ENCODE data around the gene AMBN. TPM values are rescaled to one million over a fixed set of nuclear protein-coding genes. Genes with fewer than 3 reads are reported as not detected.

Gene AMBN
- total RNA-seq, 2 experiments from 2014 or later, result not detected

Other genes with a start within 250 kb of the AMBN start
- not detected for gene SMR3A, start 231.5 kb upstream of the AMBN start, total RNA-seq
- gene SMR3B, start 209.1 kb upstream of the AMBN start, total RNA-seq, result not detected
- gene OPRPN, start 194.3 kb upstream of the AMBN start, total RNA-seq, result not detected
- gene MUC7, start 120.1 kb upstream of the AMBN start, total RNA-seq, result not detected
- gene AMTN, start 73.7 kb upstream of the AMBN start, total RNA-seq, result not detected
- not detected for gene ENAM, start 36.5 kb downstream of the AMBN start, total RNA-seq
- not detected for gene JCHAIN, start 74.3 kb downstream of the AMBN start, total RNA-seq
- 10 to 100 TPM; 42.6 to 43.2 TPM for gene UTP3, start 96.3 kb downstream of the AMBN start, total RNA-seq
- gene RUFY3, start 129.7 kb downstream of the AMBN start, total RNA-seq, result 10 to 100 TPM; 12.1 to 13.6 TPM
- gene GRSF1, start 247.6 kb downstream of the AMBN start, total RNA-seq, result 100 to 1,000 TPM; 117 TPM

All from activated CD8-positive, alpha-beta memory T cell treated with anti-CD3 and anti-CD28 coated beads for 36 hours (primary cell).